ENCODE results near the gene ATP2B3. TPM values are rescaled to one million over a fixed set of nuclear protein-coding genes. Genes with fewer than 3 reads are reported as not detected.

Gene ATP2B3
- total RNA-seq, 3 donors from 2014 or later (not counting 1 experiment from before 2014, with no cell fraction given), result not detected

DNA sequence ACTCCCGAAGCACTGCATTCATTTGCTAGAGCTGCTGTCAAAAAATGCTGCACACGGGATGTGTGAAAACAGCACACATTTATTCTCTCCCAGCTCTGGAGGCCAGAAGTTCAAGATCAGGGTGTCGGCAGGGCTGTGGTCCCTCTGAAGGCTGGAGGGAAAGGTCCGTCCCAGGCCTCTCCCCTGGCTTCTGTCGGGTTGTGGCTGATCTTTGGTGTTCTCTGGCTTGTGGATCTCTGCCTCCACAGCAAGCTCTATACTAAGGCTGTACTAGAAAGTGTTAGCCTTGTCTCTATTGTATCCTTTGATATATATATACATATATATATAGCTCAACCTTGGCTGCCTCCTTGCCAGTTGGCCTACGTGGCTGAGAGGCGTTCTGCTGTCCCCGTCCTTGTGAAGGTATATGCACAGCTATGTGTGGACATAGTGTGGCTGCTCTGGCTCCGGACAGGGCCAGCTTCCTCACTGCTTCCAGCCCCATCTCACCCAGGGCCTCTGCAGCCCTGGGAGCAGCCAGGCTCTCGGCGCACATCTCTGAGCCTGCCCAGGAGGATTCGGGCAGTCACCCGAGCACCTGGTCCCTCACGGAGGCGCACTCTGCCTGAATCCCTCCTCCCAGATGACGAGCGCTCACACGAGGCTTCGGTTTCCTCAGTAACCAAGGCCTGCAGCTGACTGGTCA lies 114.6 kb downstream of the ATP2B3 start:
- Mint-ChIP-seq H3K9me3 (no peaks in the 10 kb centered on the region), H3K4me1 (no peaks in the 10 kb centered on the region), H3K36me3 (no peaks in the 10 kb centered on the region), H3K27ac (no peak overlapping the region), H3K4me3 (no peak overlapping the region), H3K27me3 (ENCODE audit: low read depth in 2 of 2) (peaks cover 2 to 7% of the 10 kb centered on the region in 2 donors)
- no peaks in the 10 kb centered on the region for H3K27me3 ChIP-seq (ENCODE audit: control insufficient read depth, insufficient read depth, low read length)
- H3K27ac ChIP-seq (ENCODE audit: low read length), result no peak overlapping the region
- 92% methylated on average over 13 of the region's 19 CpGs for WGBS (ENCODE audit: insufficient coverage)
- no peak for DNase-seq
- intact Hi-C loops (cut with micrococcal nuclease), result no loop called here
- H3K4me1 ChIP-seq (ENCODE audit: control insufficient read depth, insufficient read depth, low read length), result no peaks in the 10 kb centered on the region
- TF ChIP-seq, protein P1, sequence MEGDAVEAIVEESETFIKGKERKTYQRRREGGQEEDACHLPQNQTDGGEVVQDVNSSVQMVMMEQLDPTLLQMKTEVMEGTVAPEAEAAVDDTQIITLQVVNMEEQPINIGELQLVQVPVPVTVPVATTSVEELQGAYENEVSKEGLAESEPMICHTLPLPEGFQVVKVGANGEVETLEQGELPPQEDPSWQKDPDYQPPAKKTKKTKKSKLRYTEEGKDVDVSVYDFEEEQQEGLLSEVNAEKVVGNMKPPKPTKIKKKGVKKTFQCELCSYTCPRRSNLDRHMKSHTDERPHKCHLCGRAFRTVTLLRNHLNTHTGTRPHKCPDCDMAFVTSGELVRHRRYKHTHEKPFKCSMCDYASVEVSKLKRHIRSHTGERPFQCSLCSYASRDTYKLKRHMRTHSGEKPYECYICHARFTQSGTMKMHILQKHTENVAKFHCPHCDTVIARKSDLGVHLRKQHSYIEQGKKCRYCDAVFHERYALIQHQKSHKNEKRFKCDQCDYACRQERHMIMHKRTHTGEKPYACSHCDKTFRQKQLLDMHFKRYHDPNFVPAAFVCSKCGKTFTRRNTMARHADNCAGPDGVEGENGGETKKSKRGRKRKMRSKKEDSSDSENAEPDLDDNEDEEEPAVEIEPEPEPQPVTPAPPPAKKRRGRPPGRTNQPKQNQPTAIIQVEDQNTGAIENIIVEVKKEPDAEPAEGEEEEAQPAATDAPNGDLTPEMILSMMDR (IDR thresholded peaks at IDR 0.05), result no peak
- no peak for ATAC-seq
- H3K4me3 ChIP-seq (ENCODE audit: low read length), result no peak overlapping the region
- H3K36me3 ChIP-seq (ENCODE audit: control insufficient read depth, insufficient read depth, low read length), result no peaks in the 10 kb centered on the region
- H3K9me3 ChIP-seq (ENCODE audit: control insufficient read depth, insufficient read depth, low read length), result no peaks in the 10 kb centered on the region

Other genes with a start within 250 kb of the ATP2B3 start
- gene PNMA6F, start 195.9 kb upstream of the ATP2B3 start, total RNA-seq, result not detected
- gene ZNF275, start 183.5 kb upstream of the ATP2B3 start, total RNA-seq, result 10 to 100 TPM in 2 of 3 donors, 1 to 10 TPM in 1; 9.1 to 17.4 (median 17.3) TPM
- not detected for gene PNMA6E, start 116.3 kb upstream of the ATP2B3 start, total RNA-seq
- gene ZFP92, start 106.2 kb upstream of the ATP2B3 start, total RNA-seq, result 1 to 10 TPM; 1.6 to 3.3 (median 2.9) TPM
- 1 to 10 TPM; 1.6 to 3.4 (median 3.1) TPM for gene TREX2, start 71.6 kb upstream of the ATP2B3 start, total RNA-seq
- 10 to 100 TPM; 27.4 to 33.1 (median 31.9) TPM for gene HAUS7, start 47.1 kb upstream of the ATP2B3 start, total RNA-seq
- gene BGN, start 22.7 kb upstream of the ATP2B3 start, total RNA-seq, result not detected
- 10 to 100 TPM in 2 of 3 donors, 1 to 10 TPM in 1; 9.0 to 17.2 (median 12.5) TPM for gene CCNQ, start 81.5 kb downstream of the ATP2B3 start, total RNA-seq
- not detected for gene DUSP9, start 129.6 kb downstream of the ATP2B3 start, total RNA-seq
- gene PNCK, start 156.2 kb downstream of the ATP2B3 start, total RNA-seq, result 1 to 10 TPM in 1 of 3 donors, under 1 TPM in 2; 0.66 to 1.1 (median 0.97) TPM
- 1 to 10 TPM in 2 of 3 donors, under 1 TPM in 1; 0.77 to 2.5 (median 1.4) TPM for gene SLC6A8, start 170.3 kb downstream of the ATP2B3 start, total RNA-seq
- 100 to 1,000 TPM; 109 to 131 (median 119) TPM for gene BCAP31, start 206.7 kb downstream of the ATP2B3 start, total RNA-seq
- 10 to 100 TPM; 12.2 to 13.9 (median 13.8) TPM for gene ABCD1, start 207.2 kb downstream of the ATP2B3 start, total RNA-seq
- gene PLXNB3, start 246.6 kb downstream of the ATP2B3 start, total RNA-seq, result 1 to 10 TPM in 2 of 3 donors, not detected in 1; 1.2 to 1.3 TPM

Measured in natural killer cell (primary cell).